Prostate gland (tissue), 2 donors: Measurements from ENCODE around the gene INPP5J. TPM values are rescaled to one million over a fixed set of nuclear protein-coding genes. Genes with fewer than 3 reads are reported as not detected.
"Not testable (repeated sequence)": the region's sequence is repeated elsewhere in the genome, so short reads cannot be mapped to it uniquely, and the experiment has no call there.

Experiments used
- DNase-seq: peaks from one replicate; pipeline ENCODE4 v3.0.0-alpha.2; 2019; ENCODE audit warnings: low spot score
- H3K27ac ChIP-seq, 2 donors: fragments of 200-600 bp; sonication (generic); 2 replicates each; pipeline ENCODE4 v1.5.1; 2017 to 2019
- H3K27me3 ChIP-seq: fragments of 200-600 bp; sonication (generic); replicated peaks from 2 replicates; pipeline ENCODE4 v1.5.1; 2019; ENCODE audit not compliant: insufficient read depth
- H3K36me3 ChIP-seq, 2 donors: fragments of 200-600 bp; sonication (generic); 1 replicate in 1 of 2; 2 replicates in 1 of 2; pipeline versions ENCODE4 v1.5.1 to v1.8.1; 2017 to 2019
- H3K4me1 ChIP-seq: fragments of 200-600 bp; sonication (generic); replicated peaks from 2 replicates; pipeline ENCODE4 v1.5.1; 2019
- H3K4me3 ChIP-seq, 2 donors: fragments of 200-600 bp; sonication (generic); 2 replicates each; pipeline ENCODE4 v1.5.1; 2017 to 2019
- H3K9me3 ChIP-seq: fragments of 200-600 bp; sonication (generic); 2 replicates; pipeline ENCODE4 v1.5.1; 2017
- POLR2A ChIP-seq: fragments of 450-650 bp; IDR thresholded peaks from one replicate; pipeline ENCODE4 v1.6.1; 2016; ENCODE audit warnings: antibody characterized with exemption, mild to moderate bottlenecking
- POLR2AphosphoS5 ChIP-seq: sonication (generic); formaldehyde crosslinking; IDR thresholded peaks from one replicate; pipeline ENCODE4 v1.6.1; 2017; ENCODE audit warnings: antibody characterized with exemption
- WGBS: methylation state at CpG from one replicate; pipeline ENCODE4 v1.1.5; 2018; 5-methylcytosine and 5-hydroxymethylcytosine counted together
- intact Hi-C: fragments of 100-400 bp; cut with DNase I; formaldehyde crosslinking; loops from one replicate; pipeline ENCODE4 v1.14.2; 2022
- total RNA-seq, 2 donors: library from RNA; depleted of rRNA; stranded (reverse); fragments of >200 nt; gene quantifications; one replicate each; pipeline ENCODE4 v1.1.0, GENCODE V29; 2016
- TF ChIP-seq, protein P1 (sequence below), 4 experiments: fragments of 200-600 bp in 2 of 4; fragments of 450-650 bp in 2 of 4; sonication (generic) in 2 of 4; IDR thresholded peaks; 1 replicate in 3 of 4; 2 replicates in 1 of 4; pipeline ENCODE4 v1.5.1; 2016 to 2019; ENCODE audit warnings: antibody characterized with exemption in 4 of 4, mild to moderate bottlenecking in 2 of 4, moderate library complexity in 2 of 4

The INPP5J gene
- total RNA-seq, 2 donors from 2014 or later = 14.4 to 33.3 TPM

DNA sequence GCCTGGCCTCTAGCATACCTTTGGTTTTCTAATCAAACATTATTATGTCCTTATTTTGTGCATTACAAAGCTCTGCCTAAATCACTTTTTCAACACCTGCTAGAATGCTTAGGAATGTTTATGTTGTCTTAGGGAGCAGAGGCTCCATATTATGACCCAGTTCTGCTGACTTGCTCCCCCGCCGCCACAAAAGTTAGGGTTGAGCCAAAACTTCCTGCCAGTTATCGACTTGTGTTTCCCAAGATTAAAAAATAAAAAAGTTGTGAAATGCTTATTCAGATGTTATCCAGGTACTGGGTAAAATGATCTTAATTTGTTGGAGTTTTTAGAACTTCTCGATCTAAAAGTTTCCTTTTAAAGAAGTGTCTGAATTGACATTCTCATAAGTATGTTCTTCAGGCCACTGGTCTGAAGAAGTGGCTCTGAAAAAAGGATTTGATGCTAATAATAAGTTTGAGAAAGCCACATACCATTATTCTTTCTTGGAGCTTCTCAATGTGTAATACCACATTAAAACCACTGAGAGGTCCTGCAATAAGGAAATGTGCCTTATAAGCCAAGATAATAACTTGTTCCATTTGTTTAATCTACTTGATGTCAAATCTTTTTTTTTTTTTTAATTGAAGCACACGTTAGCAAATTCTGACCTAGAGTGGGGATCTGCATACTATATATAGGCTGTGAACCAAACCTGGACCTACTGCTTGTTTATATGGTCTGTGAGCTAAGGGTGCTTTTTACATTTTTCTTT is 39.4 kb downstream of the INPP5J start:
- Histone ChIP-seq H3K27me3 (no peaks in the 10 kb centered on the region), H3K36me3 (no peaks in the 10 kb centered on the region), H3K4me1 (no peaks in the 10 kb centered on the region), H3K4me3 (peak overlapping the region in 1 of 2 donors; percentile 66), H3K27ac (peak overlapping the region; percentile 94 to 97), H3K9me3 (no peaks in the 10 kb centered on the region)
- DNase-seq = no peak
- WGBS = 36% methylated on average over 5 of the region's 5 CpGs
- intact Hi-C loops = loop anchor here (5.0 kb wide), 1 partner anchor 50 kb away; the partner anchor contains the start of gene LIMK2
- TF ChIP-seq, protein P1, sequence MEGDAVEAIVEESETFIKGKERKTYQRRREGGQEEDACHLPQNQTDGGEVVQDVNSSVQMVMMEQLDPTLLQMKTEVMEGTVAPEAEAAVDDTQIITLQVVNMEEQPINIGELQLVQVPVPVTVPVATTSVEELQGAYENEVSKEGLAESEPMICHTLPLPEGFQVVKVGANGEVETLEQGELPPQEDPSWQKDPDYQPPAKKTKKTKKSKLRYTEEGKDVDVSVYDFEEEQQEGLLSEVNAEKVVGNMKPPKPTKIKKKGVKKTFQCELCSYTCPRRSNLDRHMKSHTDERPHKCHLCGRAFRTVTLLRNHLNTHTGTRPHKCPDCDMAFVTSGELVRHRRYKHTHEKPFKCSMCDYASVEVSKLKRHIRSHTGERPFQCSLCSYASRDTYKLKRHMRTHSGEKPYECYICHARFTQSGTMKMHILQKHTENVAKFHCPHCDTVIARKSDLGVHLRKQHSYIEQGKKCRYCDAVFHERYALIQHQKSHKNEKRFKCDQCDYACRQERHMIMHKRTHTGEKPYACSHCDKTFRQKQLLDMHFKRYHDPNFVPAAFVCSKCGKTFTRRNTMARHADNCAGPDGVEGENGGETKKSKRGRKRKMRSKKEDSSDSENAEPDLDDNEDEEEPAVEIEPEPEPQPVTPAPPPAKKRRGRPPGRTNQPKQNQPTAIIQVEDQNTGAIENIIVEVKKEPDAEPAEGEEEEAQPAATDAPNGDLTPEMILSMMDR (IDR thresholded peaks at IDR 0.05) = peak in 3 of 4 experiments; percentile 35 to 56 (median 44)
- no peak for TF ChIP-seq POLR2AphosphoS5

DNA sequence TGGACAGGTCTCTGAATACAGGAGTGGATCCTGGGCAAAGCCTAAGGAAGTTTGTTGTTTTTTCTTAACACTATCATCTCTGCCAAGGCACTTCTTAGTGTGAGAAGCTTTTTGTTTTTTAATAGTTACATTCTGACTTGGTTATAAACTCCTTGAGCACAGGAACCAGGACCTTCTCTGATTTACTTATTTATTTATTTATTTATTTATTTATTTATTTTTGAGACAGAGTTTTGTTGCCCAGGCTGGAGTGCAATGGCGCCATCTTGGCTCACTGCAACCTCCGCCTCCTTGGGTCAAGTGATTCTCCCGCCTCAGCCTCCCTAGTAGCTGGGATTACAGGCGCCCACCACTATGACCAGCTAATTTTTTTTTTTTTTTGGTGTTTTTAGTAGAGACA is 48.2 kb downstream of the INPP5J start:
- Histone ChIP-seq H3K4me1 (peaks cover 9% of the 10 kb centered on the region), H3K9me3 (no peaks in the 10 kb centered on the region), H3K4me3 (no peak overlapping the region), H3K27ac (no peak overlapping the region), H3K36me3 (no peaks in the 10 kb centered on the region), H3K27me3 (no peaks in the 10 kb centered on the region)
- TF ChIP-seq, protein P1 (IDR thresholded peaks at IDR 0.05) = no peak
- TF ChIP-seq POLR2AphosphoS5 (no peak), POLR2A (no peak)
- intact Hi-C loops = no loop called here
- DNase-seq = no peak
- WGBS = 97% methylated on average over 4 of the region's 4 CpGs

DNA sequence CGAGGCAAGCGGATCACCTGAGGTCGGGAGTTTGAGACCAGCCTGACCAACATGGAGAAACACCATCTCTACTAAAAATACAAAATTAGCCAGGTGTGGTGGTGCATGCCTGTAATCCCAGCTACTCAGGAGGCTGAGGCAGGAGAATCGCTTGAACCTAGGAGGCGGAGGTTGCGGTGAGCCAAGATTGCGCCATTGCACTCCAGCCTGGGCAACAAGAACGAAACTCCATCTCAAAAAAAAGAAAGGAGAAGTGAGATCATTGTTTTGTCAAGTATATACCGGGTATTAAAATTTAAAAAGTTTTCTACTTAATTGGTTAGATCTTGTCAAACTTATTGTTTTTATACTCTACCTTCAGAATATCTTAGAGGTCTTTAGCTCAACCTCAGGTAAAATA is 49.0 kb downstream of the INPP5J start:
- H3K27ac ChIP-seq, DNase-seq, H3K36me3 ChIP-seq, H3K27me3 ChIP-seq, H3K4me3 ChIP-seq, H3K9me3 ChIP-seq, intact Hi-C loops: not testable (repeated sequence)
- WGBS = 96% methylated on average over 9 of the region's 9 CpGs
- peaks cover 11% of the 10 kb centered on the region for H3K4me1 ChIP-seq

DNA sequence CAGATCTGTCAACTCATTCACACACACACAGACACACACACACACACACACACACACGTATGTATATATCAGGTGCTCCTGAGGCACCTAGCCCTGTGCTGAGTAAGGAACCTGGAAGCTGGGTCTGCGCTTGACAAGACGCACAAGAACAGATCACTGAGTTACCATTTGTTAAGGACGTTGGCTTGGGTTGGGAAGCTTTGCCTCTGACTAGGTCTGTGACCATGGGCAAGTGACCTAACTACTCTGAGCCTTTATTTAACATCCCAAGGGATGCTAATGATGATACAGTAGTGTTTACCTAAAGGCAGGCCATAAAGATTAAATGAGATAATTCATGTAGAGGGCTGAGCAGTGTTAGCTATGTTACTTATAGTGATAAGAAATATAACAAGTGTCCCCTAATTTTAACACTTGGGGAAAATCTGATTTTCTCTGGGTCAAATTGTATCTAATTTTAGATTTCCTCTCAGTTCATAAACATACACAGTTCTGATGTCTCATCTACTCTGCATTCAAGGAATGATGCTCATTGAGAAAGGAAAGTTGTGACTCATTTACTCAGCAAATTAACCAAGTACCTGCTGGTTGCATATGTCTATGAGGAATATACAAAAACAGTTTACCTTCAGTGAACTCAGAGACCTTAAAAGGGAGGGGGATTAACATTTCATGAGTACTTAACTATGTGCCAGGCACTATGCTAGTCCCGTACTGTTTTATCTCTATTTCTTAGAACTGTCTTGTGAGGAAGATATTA is 50.8 kb downstream of the INPP5J start:
- DNase-seq = no peak
- Histone ChIP-seq H3K4me1 (peaks cover 19% of the 10 kb centered on the region), H3K4me3 (no peak overlapping the region), H3K27me3 (no peaks in the 10 kb centered on the region), H3K9me3 (no peaks in the 10 kb centered on the region), H3K27ac (peak overlapping the region; percentile 16 to 18), H3K36me3 (no peaks in the 10 kb centered on the region)
- TF ChIP-seq POLR2AphosphoS5 (no peak), POLR2A (no peak)
- TF ChIP-seq, protein P1 (IDR thresholded peaks at IDR 0.05) = no peak
- WGBS = 61% methylated on average over 5 of the region's 5 CpGs
- intact Hi-C loops = no loop called here

DNA sequence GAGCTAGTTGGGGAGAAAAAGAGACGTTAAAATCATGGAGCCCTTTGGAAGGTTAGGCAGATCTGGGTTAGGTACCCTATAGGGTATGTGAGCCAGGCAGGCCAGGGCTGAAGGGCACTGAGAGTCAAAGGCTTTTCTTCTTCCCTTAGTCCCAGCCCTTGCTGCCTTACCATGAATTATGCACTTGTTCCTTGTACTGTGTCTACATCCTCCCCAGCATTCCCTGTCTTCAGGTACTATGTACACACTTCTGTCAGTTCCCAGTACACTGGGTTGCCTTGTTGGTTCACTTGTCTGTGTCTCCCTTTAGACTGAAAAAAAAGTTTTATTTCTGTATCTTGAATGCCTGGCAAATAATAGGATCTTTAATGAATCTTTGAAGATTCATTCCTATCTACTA is 54.2 kb downstream of the INPP5J start:
- Histone ChIP-seq H3K9me3 (no peaks in the 10 kb centered on the region), H3K27me3 (no peaks in the 10 kb centered on the region), H3K36me3 (no peaks in the 10 kb centered on the region), H3K4me1 (peaks cover 20% of the 10 kb centered on the region), H3K27ac (peak overlapping the region; percentile 77 to 87), H3K4me3 (no peak overlapping the region)
- TF ChIP-seq POLR2A (no peak), POLR2AphosphoS5 (no peak)
- TF ChIP-seq, protein P1 (IDR thresholded peaks at IDR 0.05) = no peak
- peak; percentile 49 for DNase-seq
- intact Hi-C loops = no loop called here
- WGBS = 55% methylated on average over 1 of the region's 1 CpG
